HG02885 (cell line): ENCODE data around the gene S1PR4.
A peak's percentile ranks its signal among the peaks of the same experiment; 100 is the strongest.
"Not testable (repeated sequence)": the region's sequence is repeated elsewhere in the genome, so short reads cannot be mapped to it uniquely, and the experiment has no call there.

Experiments
- ATAC-seq: cut with Tn5 transposase; IDR thresholded peaks from one replicate; pipeline ENCODE4 v1.9.1; 2021; ENCODE audit warnings: mild to moderate bottlenecking; ENCODE audit not compliant: unreplicated experiment, poor library complexity

The S1PR4 gene

DNA sequence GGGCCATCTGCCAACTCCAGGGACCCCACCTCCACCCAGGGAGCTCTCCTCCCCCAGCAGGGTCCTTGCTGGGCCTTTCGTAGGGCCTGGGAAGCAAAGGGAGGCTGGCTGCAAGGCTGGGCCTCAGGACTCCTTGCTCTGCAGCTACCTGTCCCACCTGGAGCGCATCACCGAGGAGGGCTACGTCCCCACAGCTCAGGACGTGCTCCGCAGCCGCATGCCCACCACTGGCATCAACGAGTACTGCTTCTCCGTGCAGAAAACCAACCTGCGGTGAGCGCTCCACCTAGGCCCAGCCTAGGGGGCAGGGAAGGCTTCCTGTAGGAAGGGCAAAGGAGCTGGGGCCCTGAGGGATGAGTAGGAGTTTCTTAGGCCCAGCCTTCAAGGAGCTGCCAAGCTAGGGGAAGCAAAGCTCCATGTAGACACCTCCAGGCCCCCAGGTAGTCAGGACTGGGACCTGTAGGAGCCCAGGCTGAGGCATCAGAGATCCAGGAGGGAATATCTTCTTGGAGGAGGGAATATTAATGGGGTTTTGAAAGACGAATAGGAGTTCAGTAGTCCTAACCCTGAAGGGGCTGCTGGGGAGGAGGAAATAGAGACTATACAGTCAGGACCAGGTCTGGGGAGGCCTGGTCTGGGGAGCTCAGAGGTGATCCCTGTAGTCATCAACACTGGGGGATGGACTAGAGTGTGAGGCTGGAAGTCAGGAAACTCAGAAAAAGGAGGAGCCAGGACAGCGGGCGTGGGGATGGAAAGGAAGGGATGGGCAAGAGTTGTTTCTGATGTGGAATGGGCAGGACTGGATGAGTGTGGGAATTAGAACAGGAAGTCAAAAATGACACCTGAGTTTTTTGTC, 26.8 kb upstream of the S1PR4 start:
- ATAC-seq, result no peak

- ATAC-seq, result no peak
These were observed 26.2 kb upstream of the S1PR4 start for GRCh38 chr19:3152419-3152780.

DNA sequence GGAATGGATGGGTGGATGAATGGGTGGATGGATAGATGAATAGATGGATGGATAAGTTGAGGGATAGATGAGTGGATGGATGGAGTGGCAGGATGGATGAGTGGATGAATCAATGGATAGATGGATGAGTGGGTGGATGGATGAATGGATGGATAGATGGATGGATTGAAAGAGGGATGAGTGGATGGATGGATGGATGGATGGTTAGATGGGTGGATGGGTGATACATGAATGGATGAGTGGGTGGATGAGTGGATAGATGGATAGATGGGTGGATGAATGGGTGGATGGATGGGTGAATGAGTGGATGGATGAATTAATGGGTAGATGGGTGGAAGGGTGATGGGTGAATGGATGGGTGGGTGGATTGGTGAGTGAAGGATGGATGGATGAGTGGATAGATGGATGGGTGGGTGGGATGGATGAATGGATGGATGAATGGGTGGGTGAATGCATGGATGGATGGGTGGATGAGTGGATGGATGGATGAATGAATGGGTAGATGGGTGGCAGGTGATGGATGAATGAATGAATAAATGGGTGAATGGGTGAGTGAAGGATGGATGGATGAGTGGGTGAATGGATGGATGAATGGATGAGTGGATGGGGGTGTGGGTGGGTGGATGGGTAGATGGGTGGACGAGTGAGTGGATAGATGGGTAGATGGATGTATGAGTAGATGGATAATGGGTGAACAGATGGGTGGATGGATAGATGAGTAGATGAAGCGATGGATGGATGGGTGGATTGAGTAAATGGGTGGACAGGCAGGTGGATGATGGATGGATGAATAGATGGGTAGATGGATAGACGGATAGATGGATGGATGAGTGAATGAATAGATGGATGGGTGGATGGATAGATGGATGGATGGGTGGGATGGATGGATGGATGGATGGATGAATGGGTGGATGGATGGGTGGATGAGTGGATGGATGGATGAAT, 25.0 kb upstream of the S1PR4 start:
- ATAC-seq, result no peak

DNA sequence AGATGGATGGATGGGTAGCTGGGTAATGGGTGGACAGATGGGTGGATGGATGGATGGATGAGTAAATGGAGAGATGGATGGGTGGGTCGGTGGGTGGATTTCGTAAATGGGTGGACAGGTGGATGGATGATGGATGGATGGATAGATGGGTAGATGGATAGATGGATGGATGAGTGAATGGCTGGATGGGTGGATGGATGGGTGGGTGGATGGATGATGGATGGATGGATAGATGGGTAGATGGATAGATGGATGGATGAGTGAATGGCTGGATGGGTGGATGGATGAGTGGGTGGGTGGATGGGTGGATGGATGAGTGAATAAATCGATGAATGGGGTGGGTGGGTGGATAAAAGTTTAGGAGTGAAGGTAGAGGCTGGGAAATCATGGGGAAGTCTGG, 24.1 kb upstream of the S1PR4 start:
- not testable (repeated sequence) for ATAC-seq

DNA sequence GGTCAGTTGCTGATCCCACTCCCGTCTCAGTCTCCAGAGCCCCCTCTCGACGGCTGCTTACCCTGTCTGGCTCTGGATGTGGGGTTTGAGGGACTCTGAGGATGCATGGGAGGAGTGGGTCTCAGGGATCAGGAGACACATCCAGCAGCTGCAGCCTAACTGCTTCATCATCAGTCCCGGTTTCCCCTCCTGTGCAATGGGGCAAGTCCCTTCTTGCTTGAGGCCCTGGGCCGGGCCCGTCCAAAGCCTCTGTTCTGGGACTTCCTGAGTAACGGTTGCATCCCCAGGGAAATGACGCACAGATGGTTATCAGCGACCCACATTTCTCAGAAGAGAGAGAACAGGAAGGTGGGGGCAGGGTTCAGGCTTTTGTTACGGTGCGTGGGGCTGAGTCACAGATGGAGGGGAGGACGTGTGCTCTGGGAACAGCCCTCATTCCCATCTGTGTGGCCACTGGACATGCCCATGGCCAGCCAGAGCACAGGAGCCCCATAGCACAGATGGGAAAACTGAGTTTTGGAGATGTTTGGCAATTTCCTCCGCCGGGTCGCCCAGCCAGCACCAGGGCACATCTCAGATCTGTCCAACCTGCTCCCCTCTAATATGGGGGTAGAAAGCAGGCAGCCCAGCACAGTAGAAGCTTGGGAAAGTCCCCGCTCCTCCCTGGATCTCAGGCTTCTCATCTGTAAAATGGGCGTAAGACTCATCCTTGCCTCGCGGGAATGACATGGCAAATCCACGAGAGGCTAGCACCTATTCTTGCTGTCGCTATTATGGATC, 23.4 kb upstream of the S1PR4 start:
- no peak for ATAC-seq

GRCh38 chr19:3157096-3157845, 21.3 kb upstream of the S1PR4 start:
- ATAC-seq, result no peak

GRCh38 chr19:3159565-3159964, 19.0 kb upstream of the S1PR4 start:
- no peak for ATAC-seq

GRCh38 chr19:3160219-3160618, 18.4 kb upstream of the S1PR4 start:
- ATAC-seq, result no peak

GRCh38 chr19:3161453-3161852, 17.1 kb upstream of the S1PR4 start:
- ATAC-seq, result no peak

DNA sequence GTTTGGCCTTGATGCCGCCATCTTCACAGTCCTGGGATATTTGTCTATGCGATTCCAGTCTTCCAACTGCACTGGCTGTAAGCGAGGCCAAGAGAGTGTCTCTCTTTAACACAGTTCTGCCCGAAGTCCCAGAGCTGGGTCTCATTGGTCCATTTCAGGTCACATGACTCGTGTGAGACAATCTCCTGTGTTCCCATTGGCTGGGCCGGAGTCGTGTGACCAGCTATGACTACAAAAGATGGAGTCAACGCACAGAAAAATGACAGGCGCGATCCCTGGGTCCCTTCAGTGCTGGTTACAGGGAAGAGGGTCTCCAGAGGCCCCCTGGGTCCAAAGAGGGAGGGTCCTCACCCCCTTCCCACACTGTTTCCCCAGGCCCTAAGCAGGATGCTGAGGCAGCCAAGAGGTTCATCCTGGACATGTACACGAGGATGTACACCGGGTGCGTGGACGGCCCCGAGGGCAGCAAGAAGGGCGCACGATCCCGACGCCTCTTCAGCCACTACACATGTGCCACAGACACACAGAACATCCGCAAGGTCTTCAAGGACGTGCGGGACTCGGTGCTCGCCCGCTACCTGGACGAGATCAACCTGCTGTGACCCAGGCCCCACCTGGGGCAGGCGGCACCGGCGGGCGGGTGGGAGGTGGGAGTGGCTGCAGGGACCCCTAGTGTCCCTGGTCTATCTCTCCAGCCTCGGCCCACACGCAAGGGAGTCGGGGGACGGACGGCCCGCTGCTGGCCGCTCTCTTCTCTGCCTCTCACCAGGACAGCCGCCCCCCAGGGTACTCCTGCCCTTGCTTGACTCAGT, 15.9 kb upstream of the S1PR4 start:
- ATAC-seq, result no peak

- peak; percentile 40 for ATAC-seq
These were observed 15.2 kb upstream of the S1PR4 start for GRCh38 chr19:3163230-3163886.

GRCh38 chr19:3163943-3164342, 14.6 kb upstream of the S1PR4 start:
- no peak for ATAC-seq

DNA sequence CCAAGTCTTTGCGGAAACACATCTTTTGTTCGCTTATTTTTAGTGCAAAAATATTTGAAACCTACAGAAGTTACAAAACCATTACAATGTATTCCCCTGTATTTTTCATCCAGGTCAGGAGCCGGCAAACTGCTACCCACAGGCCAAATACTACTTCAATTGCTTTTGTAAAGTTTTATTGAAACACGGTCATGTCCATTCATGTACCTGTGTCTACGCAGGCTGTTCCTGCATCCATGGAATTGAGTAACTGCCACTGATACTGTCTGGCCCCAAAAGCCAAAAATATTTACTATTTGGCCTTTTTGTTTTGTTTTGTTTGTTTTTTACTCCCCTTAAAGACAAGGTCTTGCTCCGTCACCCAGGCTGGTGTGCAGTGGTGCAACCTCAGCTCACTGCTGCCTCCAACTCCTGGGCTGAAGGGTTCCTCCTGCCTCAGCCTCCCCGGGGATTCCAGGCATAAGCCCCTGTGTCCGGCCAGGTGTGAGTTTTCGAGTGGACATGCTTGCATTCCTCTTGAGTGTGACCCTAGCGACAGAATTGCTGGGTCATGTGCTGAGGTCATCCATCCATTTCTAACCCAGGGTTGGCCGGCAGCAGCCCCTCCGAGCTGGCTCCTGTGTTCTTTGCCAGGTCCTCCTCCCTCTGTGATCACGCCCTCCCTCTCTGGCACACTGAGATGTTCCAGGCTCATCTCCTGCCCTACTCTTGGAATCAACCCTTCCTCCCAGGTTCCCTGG, 10.9 kb upstream of the S1PR4 start:
- no peak for ATAC-seq

DNA sequence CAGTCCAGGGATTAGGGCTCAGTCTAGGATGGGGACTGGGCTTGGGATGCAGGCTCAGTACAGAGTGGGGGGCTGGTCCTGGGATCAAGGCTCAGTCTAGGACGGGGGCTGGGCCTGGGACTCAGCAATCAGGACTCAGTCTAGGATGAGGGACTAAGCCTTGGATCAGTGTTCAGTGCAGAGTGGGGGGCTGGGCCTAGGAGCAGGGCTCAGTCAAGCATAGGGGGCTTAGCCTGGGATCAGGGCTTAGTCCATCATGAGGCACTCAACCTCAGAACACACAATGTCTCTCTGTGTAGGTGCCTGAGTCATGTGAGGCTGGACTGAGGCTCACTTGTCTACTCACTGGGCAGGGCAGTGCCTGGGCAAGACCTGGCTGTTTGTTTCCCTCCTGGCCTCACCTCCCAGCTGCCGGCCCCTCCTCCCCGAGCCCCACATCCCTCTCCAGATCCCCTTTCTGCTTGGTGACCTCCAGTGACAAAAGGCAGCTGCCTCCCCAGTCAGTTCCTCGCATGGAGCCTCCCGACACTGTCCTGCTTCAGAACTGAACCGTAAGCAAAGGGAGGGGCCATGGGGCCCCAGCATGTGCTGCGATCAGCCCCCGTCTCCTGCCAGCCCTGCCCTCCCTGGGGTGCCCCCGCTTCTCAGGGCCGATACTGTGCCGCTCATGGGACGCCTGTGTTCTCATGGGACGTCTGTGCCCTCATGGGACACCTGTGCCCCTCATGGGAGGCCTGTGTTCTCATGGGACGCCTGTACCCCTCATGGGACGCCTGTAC, 6.5 kb upstream of the S1PR4 start:
- no peak for ATAC-seq

DNA sequence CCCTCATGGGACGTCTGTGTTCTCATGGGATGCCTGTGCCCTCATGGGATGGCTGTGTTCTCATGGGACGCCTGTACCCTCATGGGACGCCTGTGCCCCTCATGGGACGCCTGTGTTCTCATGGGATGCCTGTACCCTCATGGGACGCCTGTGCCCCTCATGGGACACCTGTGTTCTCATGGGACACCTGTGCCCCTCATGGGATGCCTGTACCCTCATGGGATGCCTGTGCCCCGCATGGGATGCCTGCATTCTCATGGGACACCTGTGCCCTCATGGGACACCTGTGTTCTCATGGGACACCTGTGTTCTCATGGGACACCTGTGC, 5.9 kb upstream of the S1PR4 start:
- ATAC-seq, result not testable (repeated sequence)

- no peak for ATAC-seq
These were observed 2.5 kb upstream of the S1PR4 start for GRCh38 chr19:3175781-3176714.
